Bronchial epithelial cell (primary cell): ENCODE data around the gene COG8. TPM values are rescaled to one million over a fixed set of nuclear protein-coding genes. Genes with fewer than 3 reads are reported as not detected.

Experiments used
- DNase-seq: peaks from one replicate; pipeline ENCODE4 v3.0.0-alpha.2; 2010; ENCODE audit warnings: low read depth
- FAIRE-seq: peaks from 2 replicates; lab custom pipeline; 2011; peaks lifted over from hg19 to GRCh38; lab: Jason Lieb, UNC
- H3K27me3 ChIP-seq: 2 replicates; pipeline ENCODE4 v1.5.1; 2011; ENCODE audit warnings: low read length; ENCODE audit not compliant: control insufficient read depth, insufficient read depth
- H3K36me3 ChIP-seq: 2 replicates; pipeline ENCODE4 v1.5.1; 2011; ENCODE audit warnings: low read length; ENCODE audit not compliant: control insufficient read depth, insufficient read depth
- H3K4me3 ChIP-seq: 2 replicates; pipeline ENCODE4 v1.5.1; 2011; ENCODE audit warnings: mild to moderate bottlenecking, low read depth, low read length, control low read depth
- CTCF ChIP-seq: IDR thresholded peaks from 2 replicates; pipeline ENCODE4 v1.5.1; 2011; ENCODE audit warnings: mild to moderate bottlenecking, moderate library complexity, low read length, control low read depth, inconsistent platforms; ENCODE audit not compliant: insufficient read depth, severe bottlenecking
- total RNA-seq: library from RNA; depleted of rRNA; stranded (reverse); fragments of >200 nt; gene quantifications from 2 replicates; pipeline ENCODE4 v1.2.1, GENCODE V29; 2014

The COG8 gene
- total RNA-seq, 1 donor from 2014 or later = 18.2 TPM

GRCh38 chr16:69330286-69331109 lies 8.9 kb downstream of the COG8 start, which contains the start of gene PDF:
PDF (minus strand) TSS chr16:69330588; CDS start chr16:69330570, 18 bp downstream.
- TF ChIP-seq CTCF = no peak
- DNase-seq (peak; percentile 82), FAIRE-seq (no peak)
- H3K27me3 ChIP-seq = no peaks in the 10 kb centered on the region
- peaks cover 19% of the 10 kb centered on the region for H3K36me3 ChIP-seq
- H3K4me3 ChIP-seq = peak within 1 kb of the TSS; percentile 74

GRCh38 chr16:69329369-69330285 lies 9.7 kb downstream of the COG8 start:
- no peak for TF ChIP-seq CTCF
- peaks cover 14% of the 10 kb centered on the region for H3K36me3 ChIP-seq
- peak overlapping the region; percentile 74 for H3K4me3 ChIP-seq
- H3K27me3 ChIP-seq = no peaks in the 10 kb centered on the region
- no peak for DNase-seq
- FAIRE-seq = no peak

GRCh38 chr16:69328854-69329316 lies 10.5 kb downstream of the COG8 start:
- DNase-seq (peak; percentile 7), FAIRE-seq (no peak)
- Histone ChIP-seq H3K4me3 (peak overlapping the region; percentile 74), H3K36me3 (peaks cover 18% of the 10 kb centered on the region), H3K27me3 (no peaks in the 10 kb centered on the region)
- no peak for TF ChIP-seq CTCF

GRCh38 chr16:69327585-69328310 lies 11.6 kb downstream of the COG8 start:
- Histone ChIP-seq H3K27me3 (no peaks in the 10 kb centered on the region), H3K4me3 (no peak overlapping the region), H3K36me3 (peaks cover 20% of the 10 kb centered on the region)
- DNase-seq = no peak
- FAIRE-seq = no peak
- TF ChIP-seq CTCF = no peak

- no peak for TF ChIP-seq CTCF
- Histone ChIP-seq H3K4me3 (no peak overlapping the region), H3K27me3 (no peaks in the 10 kb centered on the region), H3K36me3 (peaks cover 23% of the 10 kb centered on the region)
- DNase-seq = no peak
- FAIRE-seq = peak; percentile 60
Observed at GRCh38 chr16:69326172-69326873, 13.0 kb downstream of the COG8 start.
